Ovary (tissue), 9 donors: Measurements from ENCODE around the gene ARID5B. TPM values are rescaled to one million over a fixed set of nuclear protein-coding genes. Genes with fewer than 3 reads are reported as not detected.

Experiments used
- DNase-seq, 5 donors: peaks; one replicate each; pipeline ENCODE4 v3.0.0-alpha.2; 2019 to 2020
- H3K27ac ChIP-seq, 2 donors: fragments of 200-600 bp; one replicate each; pipeline versions ENCODE4 v1.5.1 to v1.8.0; 2019 to 2022
- H3K27me3 ChIP-seq: fragments of 200-600 bp; one replicate; pipeline ENCODE4 v1.8.0; 2022
- H3K36me3 ChIP-seq: fragments of 200-600 bp; sonication (generic); one replicate; pipeline ENCODE4 v1.5.1; 2019
- H3K4me1 ChIP-seq: one replicate; pipeline ENCODE4 v1.8.1; 2013; ENCODE audit warnings: mild to moderate bottlenecking, moderate library complexity; ENCODE audit not compliant: insufficient read depth
- H3K4me3 ChIP-seq: fragments of 200-600 bp; sonication (generic); one replicate; pipeline ENCODE4 v1.5.1; 2017
- H3K9me3 ChIP-seq, 2 donors: fragments of 200-600 bp in 1 of 2; sonication (generic) in 1 of 2; one replicate each; pipeline versions ENCODE4 v1.5.1 to v1.8.1; 2013 to 2019; ENCODE audit warnings: mild to moderate bottlenecking in 1 of 2, moderate library complexity in 1 of 2
- EP300 ChIP-seq: sonication (generic); formaldehyde crosslinking; IDR thresholded peaks from one replicate; pipeline ENCODE4 v1.6.1; 2017; ENCODE audit warnings: antibody characterized with exemption
- POLR2A ChIP-seq: fragments of 450-650 bp; IDR thresholded peaks from one replicate; pipeline ENCODE4 v1.6.1; 2017; ENCODE audit warnings: antibody characterized with exemption, mild to moderate bottlenecking, moderate library complexity
- WGBS, 3 donors: extraction: QIAGEN DNeasy Blood & Tissue Kit in 1 of 3; methylation state at CpG; one replicate each; pipeline versions ENCODE4 v1.1.5 to v1.1.7; 2013 to 2017; 5-methylcytosine and 5-hydroxymethylcytosine counted together
- intact Hi-C, 4 donors: fragments of 100-400 bp; cut with DNase I; formaldehyde crosslinking; loops; one replicate each; pipeline versions ENCODE4 v1.11.0 to v1.15.1; 2022 to 2023
- polyA plus RNA-seq, 2 donors: library from polyadenylated mRNA; stranded (reverse); fragments of 200-250 nt in 1 of 2; fragments of 350-450 nt in 1 of 2; fragmentation: Illumina TruSeq in 1 of 2; extraction: RNeasy Lipid Tissue Mini Kit (QIAGEN cat#74804) in 1 of 2; gene quantifications; one replicate each; pipeline ENCODE4 v1.2.3, GENCODE V29; 2013 to 2014
- total RNA-seq, 7 donors: library from RNA; depleted of rRNA in 2 of 7; stranded (reverse); fragments of >200 nt in 2 of 7; fragmentation: NEBNext Ultra II Directional in 3 of 7; extraction: Animal tissue kit (Norgen Biotek cat#: 25700) in 3 of 7; gene quantifications; one replicate each; pipeline versions ENCODE4 v1.1.0 to v1.2.4, GENCODE V29; 2016 to 2023
- TF ChIP-seq, protein P1 (sequence below), 3 donors: fragments of 450-650 bp in 2 of 3; fragments of 200-600 bp in 1 of 3; IDR thresholded peaks; one replicate each; pipeline versions ENCODE4 v1.5.1 to v1.8.0; 2016 to 2022; ENCODE audit warnings: antibody characterized with exemption in 3 of 3, mild to moderate bottlenecking in 1 of 3
- donor health status: DM: no; HTN: no; CAD: no; lungs with moderate emphysema.
- donor health status: DM: no; HTN: no; CAD: no.
- donor health status: Bipolar disorder and iron deficiency.
- donor health status: DM: yes; HTN: yes; CAD: no.
- donor health status: DM: no; HTN: no; CAD: no.
- donor health status: DM: yes; HTN: yes; CAD: no.

Gene ARID5B
- total and polyA plus RNA-seq, 9 donors, result 18.3 to 61.8 (median 28.3) TPM

DNA sequence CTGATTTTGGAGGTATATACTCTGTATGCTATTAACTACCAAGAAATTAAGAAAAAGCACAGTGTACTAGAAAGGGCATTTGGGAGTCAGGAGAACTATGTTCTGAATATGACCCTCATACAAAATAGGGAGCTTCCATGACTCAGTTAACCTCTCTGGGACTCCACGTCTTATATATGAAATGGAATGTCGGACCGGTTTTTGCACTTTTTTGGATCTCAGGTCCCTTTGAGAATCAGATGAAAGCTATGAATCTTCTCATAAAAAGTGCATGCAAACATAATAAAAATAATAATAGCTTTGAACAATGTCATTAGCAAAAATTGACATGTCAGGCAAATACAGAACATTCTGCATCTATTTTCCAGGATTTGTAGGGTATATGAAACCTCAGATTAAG, 113.0 kb downstream of the ARID5B start:
- H3K36me3 ChIP-seq, result no peaks in the 10 kb centered on the region
- no peak overlapping the region for H3K27ac ChIP-seq
- H3K4me3 ChIP-seq, result no peak overlapping the region
- TF ChIP-seq EP300 (no peak), POLR2A (no peak)
- TF ChIP-seq, protein P1, sequence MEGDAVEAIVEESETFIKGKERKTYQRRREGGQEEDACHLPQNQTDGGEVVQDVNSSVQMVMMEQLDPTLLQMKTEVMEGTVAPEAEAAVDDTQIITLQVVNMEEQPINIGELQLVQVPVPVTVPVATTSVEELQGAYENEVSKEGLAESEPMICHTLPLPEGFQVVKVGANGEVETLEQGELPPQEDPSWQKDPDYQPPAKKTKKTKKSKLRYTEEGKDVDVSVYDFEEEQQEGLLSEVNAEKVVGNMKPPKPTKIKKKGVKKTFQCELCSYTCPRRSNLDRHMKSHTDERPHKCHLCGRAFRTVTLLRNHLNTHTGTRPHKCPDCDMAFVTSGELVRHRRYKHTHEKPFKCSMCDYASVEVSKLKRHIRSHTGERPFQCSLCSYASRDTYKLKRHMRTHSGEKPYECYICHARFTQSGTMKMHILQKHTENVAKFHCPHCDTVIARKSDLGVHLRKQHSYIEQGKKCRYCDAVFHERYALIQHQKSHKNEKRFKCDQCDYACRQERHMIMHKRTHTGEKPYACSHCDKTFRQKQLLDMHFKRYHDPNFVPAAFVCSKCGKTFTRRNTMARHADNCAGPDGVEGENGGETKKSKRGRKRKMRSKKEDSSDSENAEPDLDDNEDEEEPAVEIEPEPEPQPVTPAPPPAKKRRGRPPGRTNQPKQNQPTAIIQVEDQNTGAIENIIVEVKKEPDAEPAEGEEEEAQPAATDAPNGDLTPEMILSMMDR (IDR thresholded peaks at IDR 0.05), result no peak
- intact Hi-C loops, result no loop called here
- 97 to 98% (median 97%) methylated on average over 3 of the region's 3 CpGs for WGBS, 3 donors
- peaks cover 4% of the 10 kb centered on the region for H3K4me1 ChIP-seq
- no peaks in the 10 kb centered on the region for H3K9me3 ChIP-seq
- H3K27me3 ChIP-seq, result no peaks in the 10 kb centered on the region
- DNase-seq, result no peak

DNA sequence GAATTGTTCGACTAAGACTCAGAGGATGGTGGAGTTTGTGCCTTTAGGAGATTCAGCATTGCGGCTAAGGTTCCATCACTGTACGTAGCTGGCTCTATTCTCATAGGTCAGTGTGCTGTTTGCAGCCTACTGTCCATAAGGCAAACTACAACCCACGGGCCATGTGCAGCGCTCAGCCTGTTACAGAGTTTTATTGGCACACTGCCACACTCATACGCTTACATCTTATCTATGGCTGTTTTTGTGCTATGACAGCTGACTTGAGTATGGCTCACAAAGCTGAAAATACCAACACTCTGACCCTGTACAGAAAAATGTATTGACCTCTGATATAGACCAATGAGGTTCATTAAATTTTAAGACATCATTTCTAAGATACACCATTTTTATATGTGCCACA, 114.5 kb downstream of the ARID5B start:
- 78 to 86% (median 80%) methylated on average over 6 of the region's 6 CpGs for WGBS, 3 donors
- TF ChIP-seq POLR2A, result no peak
- intact Hi-C loops, result no loop called here
- H3K27ac ChIP-seq, result no peak overlapping the region
- H3K36me3 ChIP-seq, result no peaks in the 10 kb centered on the region
- DNase-seq, result no peak
- H3K4me1 ChIP-seq, result peaks cover 7% of the 10 kb centered on the region
- no peaks in the 10 kb centered on the region for H3K27me3 ChIP-seq
- no peaks in the 10 kb centered on the region for H3K9me3 ChIP-seq
- H3K4me3 ChIP-seq, result no peak overlapping the region

DNA sequence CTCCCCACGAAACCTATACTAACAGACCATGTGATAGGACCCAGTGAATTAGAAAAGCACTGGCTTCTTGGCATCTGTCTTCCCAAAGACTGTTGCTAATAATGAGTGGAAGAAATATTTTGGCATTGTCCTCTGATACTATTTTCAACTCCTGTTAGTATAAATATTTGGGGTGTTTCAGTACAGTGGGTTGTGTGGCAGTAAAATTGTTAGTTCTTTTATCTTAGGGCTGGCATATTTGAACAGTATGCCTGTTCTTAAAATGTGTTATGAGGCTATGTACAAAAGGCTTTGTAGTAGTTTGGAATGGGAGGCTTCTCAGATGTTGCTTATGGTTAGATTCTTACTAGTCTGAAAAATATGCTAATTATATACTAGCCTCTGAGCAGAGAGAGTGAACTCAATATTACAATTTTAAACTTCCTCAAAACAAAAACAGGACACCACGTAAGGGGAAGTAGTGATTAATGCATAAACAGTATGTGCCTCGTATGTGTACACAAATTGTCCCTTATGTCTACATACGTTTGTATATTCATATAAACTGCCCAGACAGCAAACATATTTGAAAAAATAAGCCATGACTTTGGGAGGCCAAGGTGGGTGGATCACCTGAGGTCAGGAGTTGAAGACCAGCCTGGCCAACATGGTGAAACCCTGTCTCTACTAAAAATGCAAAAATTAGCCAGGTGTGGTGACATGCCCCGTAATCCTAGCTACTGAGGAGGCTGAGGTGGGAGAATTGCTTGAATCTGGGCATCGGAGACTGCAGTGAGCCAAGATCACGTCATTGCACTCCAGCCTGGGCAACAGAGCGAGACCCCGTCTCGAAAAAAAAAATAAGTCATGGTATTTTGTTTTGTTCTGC, 115.4 kb downstream of the ARID5B start:
- intact Hi-C loops, result no loop called here
- H3K9me3 ChIP-seq, result no peaks in the 10 kb centered on the region
- no peaks in the 10 kb centered on the region for H3K27me3 ChIP-seq
- no peak overlapping the region for H3K27ac ChIP-seq
- 33 to 48% (median 39%) methylated on average over 10 of the region's 10 CpGs for WGBS, 3 donors
- no peaks in the 10 kb centered on the region for H3K36me3 ChIP-seq
- DNase-seq, result no peak
- TF ChIP-seq, protein P1 (IDR thresholded peaks at IDR 0.05), result no peak
- TF ChIP-seq EP300, result no peak
- TF ChIP-seq POLR2A, result no peak
- H3K4me1 ChIP-seq, result peaks cover 7% of the 10 kb centered on the region
- no peak overlapping the region for H3K4me3 ChIP-seq

DNA sequence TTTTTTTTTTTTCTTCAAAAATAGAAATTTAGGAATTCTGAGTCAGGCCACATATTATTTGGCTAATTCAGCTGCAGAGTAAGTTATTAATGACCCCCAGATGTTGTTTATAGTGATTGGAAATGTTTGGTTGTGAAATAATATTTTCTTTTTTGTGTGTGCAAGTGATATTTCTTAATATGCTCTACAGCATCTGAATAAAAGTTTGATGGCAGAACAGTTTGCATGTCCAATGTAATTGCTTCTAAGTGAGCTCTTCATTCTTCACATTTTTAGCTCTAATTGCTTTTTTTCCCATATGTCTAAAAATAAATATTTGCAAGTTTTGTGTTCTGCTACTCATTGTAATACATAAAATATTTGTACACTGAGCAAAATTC, 116.0 kb downstream of the ARID5B start:
- Histone ChIP-seq H3K27me3 (no peaks in the 10 kb centered on the region), H3K4me3 (no peak overlapping the region), H3K36me3 (no peaks in the 10 kb centered on the region), H3K27ac (no peak overlapping the region), H3K4me1 (peaks cover 7% of the 10 kb centered on the region), H3K9me3 (no peaks in the 10 kb centered on the region)
- intact Hi-C loops, result no loop called here
- no peak for DNase-seq
- TF ChIP-seq, protein P1 (IDR thresholded peaks at IDR 0.05), result no peak
- no peak for TF ChIP-seq POLR2A
- TF ChIP-seq EP300, result no peak

DNA sequence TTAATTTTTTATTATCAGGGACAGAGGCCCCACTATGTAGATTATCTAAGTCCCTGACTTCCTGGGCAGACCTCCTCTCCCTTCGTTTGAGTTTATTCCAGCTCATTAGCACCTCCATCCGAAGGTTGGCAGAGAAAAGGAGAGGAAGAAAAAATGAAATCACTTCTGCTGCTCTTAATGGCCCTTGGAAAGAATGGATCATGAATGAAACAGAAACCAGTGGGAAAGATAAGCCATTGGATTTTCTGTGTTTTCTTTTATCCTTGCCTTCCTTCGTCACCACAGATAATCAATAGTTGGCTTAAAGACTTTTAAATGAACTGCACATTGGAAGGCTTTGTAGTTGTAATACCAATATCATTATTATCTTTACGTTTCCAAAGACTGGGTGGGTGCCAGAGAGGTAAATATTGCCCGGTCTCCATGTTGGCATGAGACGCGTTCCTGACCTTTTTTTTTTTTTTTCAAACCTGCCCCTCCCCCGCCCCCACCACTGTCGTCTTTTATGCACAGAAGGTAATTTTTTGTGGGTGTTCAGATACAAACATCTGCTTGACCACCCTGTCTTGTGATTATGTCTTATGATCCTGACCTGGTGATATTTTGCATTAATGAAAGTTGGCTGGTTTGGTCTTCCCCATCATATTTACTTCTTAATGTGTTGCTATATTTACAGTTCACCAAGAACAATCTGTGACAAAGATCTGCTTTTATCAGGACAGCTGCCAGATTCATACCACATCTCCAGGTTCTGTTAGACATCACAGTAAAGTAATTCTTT, 116.8 kb downstream of the ARID5B start:
- H3K9me3 ChIP-seq, result no peaks in the 10 kb centered on the region
- no peaks in the 10 kb centered on the region for H3K36me3 ChIP-seq
- intact Hi-C loops, result no loop called here
- no peak for DNase-seq
- H3K27me3 ChIP-seq, result no peaks in the 10 kb centered on the region
- peaks cover 7% of the 10 kb centered on the region for H3K4me1 ChIP-seq
- no peak overlapping the region for H3K27ac ChIP-seq
- WGBS, 3 donors, result 67 to 71% (median 68%) methylated on average over 9 of the region's 9 CpGs
- no peak overlapping the region for H3K4me3 ChIP-seq
- TF ChIP-seq, protein P1 (IDR thresholded peaks at IDR 0.05), result no peak
- TF ChIP-seq EP300, result no peak
- TF ChIP-seq POLR2A, result no peak
